ENCODE results near the gene ATP10B.

The ATP10B gene

DNA sequence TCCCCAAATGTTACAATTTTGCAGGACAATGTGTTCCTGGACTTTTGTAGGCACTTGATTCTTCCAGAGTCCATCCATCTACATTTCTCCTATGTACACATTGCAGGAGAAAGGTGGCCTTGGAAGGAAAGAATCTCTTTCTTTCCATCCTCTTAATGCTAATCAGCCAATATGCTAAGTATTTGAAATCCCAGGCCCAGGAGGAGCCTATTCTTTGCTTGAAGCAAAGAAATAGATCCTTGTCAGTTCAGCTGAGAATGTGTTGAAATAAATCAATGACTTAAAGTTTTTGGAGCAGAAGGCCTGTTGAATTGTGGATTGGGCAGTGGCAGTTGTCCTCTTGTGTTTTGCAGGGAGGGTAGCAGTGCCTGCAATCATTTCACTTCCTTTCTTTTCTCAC lies 317.1 kb downstream of the ATP10B start:
- DNase-seq: no peak

DNA sequence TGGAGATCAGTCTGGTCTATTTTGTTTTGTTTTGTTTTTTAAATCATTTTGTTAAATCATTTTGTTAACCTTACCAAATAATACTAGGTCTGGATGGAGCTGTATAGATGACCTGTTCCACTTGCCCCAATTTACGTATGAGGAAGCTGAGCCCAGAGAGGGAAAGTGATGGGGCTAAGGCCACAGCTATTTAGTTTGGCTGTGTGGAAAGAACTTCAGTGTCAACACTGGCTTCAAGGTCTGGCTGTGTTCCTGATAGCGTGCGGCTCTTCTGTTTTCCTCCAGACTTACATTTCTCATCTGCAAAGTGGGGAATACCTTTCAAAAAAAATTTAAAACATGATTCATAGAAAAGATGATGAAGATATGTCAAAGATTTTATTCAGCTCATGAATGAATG lies 317.9 kb downstream of the ATP10B start:
- intact Hi-C loops (cut with DNase I): no loop called here
- no peak for DNase-seq

More for the DNA sequence above, 317.1 kb downstream of the ATP10B start:
- intact Hi-C loops (cut with DNase I): no loop called here

GRCh38 chr5:160525471-160526261 lies 326.3 kb downstream of the ATP10B start:
- intact Hi-C loops (cut with DNase I): no loop called here
- no peak for DNase-seq

DNA sequence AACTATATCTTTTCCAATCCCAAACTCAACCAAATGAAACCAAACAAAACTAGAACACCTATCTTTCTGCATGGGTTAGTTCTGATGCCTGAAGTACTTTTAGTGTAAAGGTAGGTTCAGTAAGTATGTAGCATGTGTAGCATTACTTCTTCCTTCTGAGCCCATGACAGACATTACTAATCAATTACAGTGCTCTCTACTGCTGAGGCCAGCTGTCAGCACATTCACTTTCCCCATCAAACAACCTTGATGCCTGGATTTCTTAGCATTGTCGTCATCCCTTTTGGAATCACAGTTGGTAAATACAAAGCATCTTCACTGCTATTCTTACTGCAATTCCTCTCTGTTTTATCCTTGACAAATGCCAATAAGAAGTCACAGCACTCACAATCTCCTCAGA lies 327.2 kb downstream of the ATP10B start:
- intact Hi-C loops (cut with DNase I): no loop called here
- DNase-seq: no peak

GRCh38 chr5:160523502-160524163 lies 328.4 kb downstream of the ATP10B start:
- intact Hi-C loops (cut with DNase I): no loop called here

GRCh38 chr5:160521392-160521663 lies 330.7 kb downstream of the ATP10B start:
- intact Hi-C loops (cut with DNase I): no loop called here
- no peak for DNase-seq

More at GRCh38 chr5:160523502-160524163, 328.4 kb downstream of the ATP10B start:
- DNase-seq: no peak

GRCh38 chr5:160520609-160521391 lies 331.2 kb downstream of the ATP10B start:
- no peak for DNase-seq
- intact Hi-C loops (cut with DNase I): no loop called here

GRCh38 chr5:160516696-160517530 lies 335.1 kb downstream of the ATP10B start:
- intact Hi-C loops (cut with DNase I): no loop called here

GRCh38 chr5:160514866-160515265 lies 337.1 kb downstream of the ATP10B start:
- intact Hi-C loops (cut with DNase I): no loop called here
- DNase-seq: no peak

More at GRCh38 chr5:160516696-160517530, 335.1 kb downstream of the ATP10B start:
- no peak for DNase-seq

- intact Hi-C loops (cut with DNase I): no loop called here
- no peak for DNase-seq
Observed at GRCh38 chr5:160514191-160514590, 337.8 kb downstream of the ATP10B start.

DNA sequence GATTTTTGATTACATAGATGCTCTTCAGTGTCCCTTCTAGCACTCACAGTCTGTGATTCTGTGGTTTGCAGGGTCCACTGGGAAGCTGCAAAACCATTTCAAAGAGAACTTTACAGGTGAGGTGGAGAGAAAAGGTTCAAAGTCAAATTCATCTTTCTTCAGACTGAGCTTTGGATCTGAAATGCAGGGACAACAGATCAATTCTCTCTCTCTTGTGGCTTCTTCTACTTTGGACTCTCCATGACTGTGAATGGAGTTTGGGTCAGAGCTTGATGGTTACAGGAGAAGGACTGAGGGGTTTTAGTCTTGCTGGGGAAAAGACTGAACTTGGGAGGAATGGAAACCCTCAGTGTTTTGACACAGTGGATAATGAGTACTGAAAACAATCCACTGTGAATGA lies 338.5 kb downstream of the ATP10B start:
- DNase-seq: no peak
- intact Hi-C loops (cut with DNase I): no loop called here

Measured in posterior cingulate gyrus (tissue), 11 donors.